ENCODE data around the gene SMIM20.

- TF ChIP-seq CTCF (IDR thresholded peaks at IDR 0.05) (no peak), POLR2A (IDR thresholded peaks at IDR 0.05) (no peak)
These were observed 51.6 kb downstream of the SMIM20 start for GRCh38 chr4:25965629-25966028.

Data from ovary (tissue), 3 donors.